Type B pancreatic cell (in vitro differentiated cells): ENCODE measurements around the gene FAF1. TPM values are rescaled to one million over a fixed set of nuclear protein-coding genes. Genes with fewer than 3 reads are reported as not detected.
"Not testable (repeated sequence)": the region's sequence is repeated elsewhere in the genome, so short reads cannot be mapped to it uniquely, and the experiment has no call there.

Source experiments
- DNase-seq: peaks from one replicate; pipeline ENCODE4 v3.0.0; 2021; ENCODE audit warnings: mixed read lengths; ENCODE audit not compliant: unreplicated experiment; ENCODE audit errors: extremely low spot score
- H3K27ac Mint-ChIP-seq: 2 replicates; pipeline ENCODE4 v1.8.0; 2021; ENCODE audit warnings: mild to moderate bottlenecking, mixed read lengths
- H3K27me3 Mint-ChIP-seq: 2 replicates; pipeline ENCODE4 v1.8.0; 2021; ENCODE audit warnings: mixed read lengths
- H3K36me3 Mint-ChIP-seq: 2 replicates; pipeline ENCODE4 v1.8.0; 2021; ENCODE audit warnings: mixed read lengths
- H3K4me1 Mint-ChIP-seq: one replicate; pipeline ENCODE4 v1.8.0; 2021; ENCODE audit warnings: mixed read lengths; ENCODE audit not compliant: unreplicated experiment
- H3K4me3 Mint-ChIP-seq: 2 replicates; pipeline ENCODE4 v1.8.0; 2021; ENCODE audit warnings: mild to moderate bottlenecking, mixed read lengths
- H3K9me3 Mint-ChIP-seq: 2 replicates; pipeline ENCODE4 v1.8.0; 2021; ENCODE audit warnings: mixed read lengths
- CTCF ChIP-seq: fragments of 200-600 bp; sonication (generic); conservative IDR thresholded peaks from 2 replicates; pipeline ENCODE4 v1.5.0; 2021; ENCODE audit warnings: antibody characterized with exemption, mild to moderate bottlenecking
- total RNA-seq: library from RNA; stranded (reverse); gene quantifications from 2 replicates; pipeline ENCODE4 v1.2.1, GENCODE V29; 2021; ENCODE audit warnings: low replicate concordance

FAF1 gene
- total RNA-seq, 1 donor from 2014 or later = 49.9 TPM

GRCh38 chr1:50894340-50894739, 65.7 kb downstream of the FAF1 start:
- no peak for TF ChIP-seq CTCF
- Mint-ChIP-seq H3K27me3 (no peaks in the 10 kb centered on the region), H3K9me3 (peaks cover 22% of the 10 kb centered on the region), H3K4me1 (no peaks in the 10 kb centered on the region), H3K4me3 (no peak overlapping the region), H3K36me3 (peaks cover 23% of the 10 kb centered on the region), H3K27ac (no peak overlapping the region)
- DNase-seq = no peak

- Mint-ChIP-seq H3K4me3 (no peak overlapping the region), H3K36me3 (peaks cover 23% of the 10 kb centered on the region), H3K27me3 (no peaks in the 10 kb centered on the region), H3K4me1 (no peaks in the 10 kb centered on the region), H3K9me3 (peaks cover 22% of the 10 kb centered on the region), H3K27ac (no peak overlapping the region)
- no peak for TF ChIP-seq CTCF
- DNase-seq = no peak
These were observed 66.6 kb downstream of the FAF1 start for GRCh38 chr1:50893466-50893865.

GRCh38 chr1:50887555-50887954, 72.5 kb downstream of the FAF1 start:
- H3K4me1 Mint-ChIP-seq, H3K9me3 Mint-ChIP-seq, DNase-seq, H3K4me3 Mint-ChIP-seq, H3K27me3 Mint-ChIP-seq, H3K36me3 Mint-ChIP-seq, H3K27ac Mint-ChIP-seq: not testable (repeated sequence)

- Mint-ChIP-seq H3K4me3 (no peak overlapping the region), H3K27me3 (no peaks in the 10 kb centered on the region), H3K9me3 (no peaks in the 10 kb centered on the region), H3K36me3 (peaks cover 3% of the 10 kb centered on the region), H3K27ac (no peak overlapping the region), H3K4me1 (no peaks in the 10 kb centered on the region)
- no peak for DNase-seq
- TF ChIP-seq CTCF = no peak
These were observed 79.7 kb downstream of the FAF1 start for GRCh38 chr1:50880373-50880772.

- Mint-ChIP-seq H3K4me3 (no peak overlapping the region), H3K36me3 (peaks cover 3% of the 10 kb centered on the region), H3K9me3 (no peaks in the 10 kb centered on the region), H3K27me3 (no peaks in the 10 kb centered on the region), H3K27ac (no peak overlapping the region), H3K4me1 (no peaks in the 10 kb centered on the region)
- TF ChIP-seq CTCF = no peak
- no peak for DNase-seq
These were observed 80.9 kb downstream of the FAF1 start for GRCh38 chr1:50879137-50879536.

- TF ChIP-seq CTCF = no peak
- Mint-ChIP-seq H3K36me3 (peaks cover 3% of the 10 kb centered on the region), H3K27me3 (no peaks in the 10 kb centered on the region), H3K27ac (no peak overlapping the region), H3K9me3 (no peaks in the 10 kb centered on the region), H3K4me3 (no peak overlapping the region), H3K4me1 (no peaks in the 10 kb centered on the region)
- DNase-seq = no peak
These were observed 81.6 kb downstream of the FAF1 start for GRCh38 chr1:50878434-50878833.
